Measurements from ENCODE around the gene AGT.
A peak's percentile ranks its signal among the peaks of the same experiment; 100 is the strongest.

AGT gene

DNA sequence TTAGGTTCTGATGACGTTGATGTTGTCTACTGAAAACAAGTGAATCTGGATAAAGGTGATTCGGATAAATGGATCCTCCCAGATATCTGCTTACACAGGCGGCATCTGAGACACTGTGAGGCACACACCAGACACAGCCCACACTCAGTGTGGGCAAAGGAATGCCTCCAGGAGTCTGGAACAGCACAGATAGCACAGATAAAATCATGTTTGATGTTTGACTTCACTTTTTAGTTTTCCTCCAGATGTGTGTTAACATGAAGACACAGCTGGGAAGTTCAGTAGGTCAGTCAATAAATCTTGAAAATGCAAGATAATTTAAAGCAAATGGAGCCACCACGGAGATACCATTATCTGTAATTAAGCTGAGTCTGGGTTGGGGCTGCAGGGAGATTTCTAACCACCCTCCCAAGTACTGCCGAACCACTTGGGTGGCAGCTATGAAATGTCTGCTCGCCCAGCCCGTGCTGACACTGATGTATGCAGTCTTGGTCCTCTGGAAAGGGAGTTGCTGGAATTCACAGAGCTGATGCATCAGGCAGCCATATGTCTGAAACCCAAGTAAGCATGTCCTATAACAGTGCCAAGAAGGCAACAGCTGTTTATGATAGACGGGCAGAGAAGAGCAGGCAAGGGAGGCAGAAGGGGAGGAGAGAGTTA lies 44.9 kb upstream of the AGT start:
- no peak for DNase-seq (ENCODE audit: low spot score)
- Histone ChIP-seq H3K9me3 (ENCODE audit: severe bottlenecking) (no peaks in the 10 kb centered on the region), H3K4me1 (ENCODE audit: insufficient read depth, poor library complexity, severe bottlenecking) (no peaks in the 10 kb centered on the region), H3K4me3 (ENCODE audit: severe bottlenecking) (no peak overlapping the region), H3K27ac (ENCODE audit: poor library complexity, severe bottlenecking) (no peak overlapping the region), H3K27me3 (ENCODE audit: insufficient read depth, poor library complexity, severe bottlenecking) (no peaks in the 10 kb centered on the region), H3K36me3 (ENCODE audit: low read depth) (no peaks in the 10 kb centered on the region)
- ATAC-seq (ENCODE audit: low read depth): no peak
- TF ChIP-seq, protein P1, sequence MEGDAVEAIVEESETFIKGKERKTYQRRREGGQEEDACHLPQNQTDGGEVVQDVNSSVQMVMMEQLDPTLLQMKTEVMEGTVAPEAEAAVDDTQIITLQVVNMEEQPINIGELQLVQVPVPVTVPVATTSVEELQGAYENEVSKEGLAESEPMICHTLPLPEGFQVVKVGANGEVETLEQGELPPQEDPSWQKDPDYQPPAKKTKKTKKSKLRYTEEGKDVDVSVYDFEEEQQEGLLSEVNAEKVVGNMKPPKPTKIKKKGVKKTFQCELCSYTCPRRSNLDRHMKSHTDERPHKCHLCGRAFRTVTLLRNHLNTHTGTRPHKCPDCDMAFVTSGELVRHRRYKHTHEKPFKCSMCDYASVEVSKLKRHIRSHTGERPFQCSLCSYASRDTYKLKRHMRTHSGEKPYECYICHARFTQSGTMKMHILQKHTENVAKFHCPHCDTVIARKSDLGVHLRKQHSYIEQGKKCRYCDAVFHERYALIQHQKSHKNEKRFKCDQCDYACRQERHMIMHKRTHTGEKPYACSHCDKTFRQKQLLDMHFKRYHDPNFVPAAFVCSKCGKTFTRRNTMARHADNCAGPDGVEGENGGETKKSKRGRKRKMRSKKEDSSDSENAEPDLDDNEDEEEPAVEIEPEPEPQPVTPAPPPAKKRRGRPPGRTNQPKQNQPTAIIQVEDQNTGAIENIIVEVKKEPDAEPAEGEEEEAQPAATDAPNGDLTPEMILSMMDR (IDR thresholded peaks at IDR 0.05; ENCODE audit: poor library complexity, severe bottlenecking): no peak

DNA sequence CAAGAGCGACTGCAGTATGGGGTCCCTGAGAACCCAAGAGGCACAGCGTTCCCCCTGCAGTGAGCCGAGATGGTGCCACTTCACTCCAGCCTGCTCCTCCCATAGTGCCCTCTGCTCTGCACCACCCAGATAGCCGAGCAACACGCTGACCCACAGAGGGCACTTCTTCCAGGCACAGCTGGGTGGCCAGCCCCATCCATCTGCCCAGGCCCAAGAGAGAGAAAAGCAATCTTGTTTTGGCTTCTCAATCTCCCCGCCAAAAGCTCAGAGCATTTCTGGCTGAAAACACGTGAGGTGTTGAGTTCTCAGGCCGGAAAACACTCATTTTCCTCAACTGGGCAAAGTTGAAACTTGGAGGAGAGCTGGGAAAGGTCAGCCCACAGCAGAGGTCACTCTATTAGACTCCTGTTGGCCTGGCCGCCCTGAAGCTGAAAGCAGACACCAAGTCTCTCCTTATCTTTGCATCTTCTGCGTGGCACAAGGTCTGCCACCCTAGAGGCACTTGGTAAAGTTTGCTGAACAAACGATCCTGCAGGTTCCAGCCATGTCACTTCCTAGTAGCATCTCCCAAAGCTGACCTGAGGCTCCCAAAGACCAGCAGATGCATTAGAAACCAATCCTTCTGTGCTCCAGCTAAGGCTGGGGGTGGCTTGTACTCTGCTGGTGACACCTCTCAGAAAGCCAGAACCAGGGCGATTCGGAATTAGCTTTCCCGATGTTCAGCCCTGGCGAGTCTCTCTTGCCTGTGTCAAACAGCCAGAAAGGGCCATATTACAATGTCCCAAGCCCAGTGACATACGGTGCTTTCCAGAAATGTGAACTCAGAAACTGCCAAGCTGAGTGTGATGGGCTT lies 44.2 kb upstream of the AGT start:
- H3K27ac ChIP-seq (ENCODE audit: poor library complexity, severe bottlenecking): no peak overlapping the region
- ATAC-seq (ENCODE audit: low read depth) (no peak), DNase-seq (ENCODE audit: low spot score) (no peak)
- H3K36me3 ChIP-seq (ENCODE audit: low read depth): no peaks in the 10 kb centered on the region
- no peaks in the 10 kb centered on the region for H3K4me1 ChIP-seq (ENCODE audit: insufficient read depth, poor library complexity, severe bottlenecking)
- no peaks in the 10 kb centered on the region for H3K9me3 ChIP-seq (ENCODE audit: severe bottlenecking)
- no peaks in the 10 kb centered on the region for H3K27me3 ChIP-seq (ENCODE audit: insufficient read depth, poor library complexity, severe bottlenecking)
- TF ChIP-seq, protein P1 (IDR thresholded peaks at IDR 0.05; ENCODE audit: poor library complexity, severe bottlenecking): no peak
- no peak overlapping the region for H3K4me3 ChIP-seq (ENCODE audit: severe bottlenecking)

DNA sequence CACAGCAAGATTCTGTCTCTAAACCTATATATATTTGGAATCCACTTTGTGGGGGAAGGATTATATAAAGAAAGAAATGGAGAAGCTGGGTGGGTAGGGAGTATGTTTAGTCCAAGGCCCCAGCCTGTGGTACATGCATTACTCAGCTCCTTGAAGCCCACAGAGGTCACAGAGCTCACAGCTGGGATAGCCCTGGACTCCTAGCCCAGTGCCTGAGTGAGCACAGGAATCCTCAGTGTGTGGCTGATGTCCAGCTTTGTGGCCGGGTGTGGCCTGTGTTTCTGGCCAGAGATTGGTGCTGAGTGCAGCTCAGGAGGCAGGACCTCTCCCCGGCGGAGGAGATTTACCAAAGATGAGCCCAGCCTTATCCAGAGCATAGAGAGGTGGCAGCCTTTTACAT lies 40.9 kb upstream of the AGT start:
- H3K4me3 ChIP-seq (ENCODE audit: severe bottlenecking): no peak overlapping the region
- no peak for ATAC-seq (ENCODE audit: low read depth)

DNA sequence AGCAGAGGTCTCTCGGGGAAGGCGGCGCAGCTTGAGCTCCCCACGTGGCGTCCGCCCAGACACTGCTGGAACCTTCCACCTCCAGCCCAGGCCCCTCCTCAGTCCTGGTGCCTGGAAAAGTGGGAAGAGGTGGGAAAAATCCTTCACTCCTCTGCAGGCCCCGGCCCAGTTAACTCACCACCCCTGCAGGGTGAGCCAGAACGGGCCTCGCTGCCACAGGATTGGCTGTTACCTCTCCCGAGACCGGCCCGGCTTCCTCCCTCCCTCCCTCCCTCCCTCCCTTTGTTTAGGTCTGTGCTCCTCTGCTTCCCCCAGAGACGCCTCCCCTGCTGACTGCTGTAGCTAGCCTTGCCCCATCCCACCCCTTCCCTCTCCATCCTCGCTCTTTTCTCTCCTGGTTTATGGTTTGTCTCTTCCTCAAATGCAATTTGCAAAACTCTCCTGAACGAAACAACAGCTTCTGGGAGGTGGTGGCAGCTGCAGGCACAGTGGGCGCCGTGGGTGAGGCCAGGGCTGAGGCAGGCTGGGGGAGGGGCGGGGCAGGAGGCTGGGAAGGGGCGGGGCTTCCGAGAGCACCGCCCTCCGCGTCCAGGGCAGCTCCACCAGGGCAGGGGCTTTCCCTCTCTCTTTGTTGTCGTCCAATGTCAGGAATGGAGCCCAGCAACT lies 39.8 kb upstream of the AGT start:
- DNase-seq (ENCODE audit: low spot score) (no peak), ATAC-seq (ENCODE audit: low read depth) (peak; percentile 35; the same call in 1 of the 3 replicates)
- Histone ChIP-seq H3K27me3 (ENCODE audit: insufficient read depth, poor library complexity, severe bottlenecking) (no peaks in the 10 kb centered on the region), H3K36me3 (ENCODE audit: low read depth) (no peaks in the 10 kb centered on the region), H3K4me1 (ENCODE audit: insufficient read depth, poor library complexity, severe bottlenecking) (peaks cover 3% of the 10 kb centered on the region), H3K9me3 (ENCODE audit: severe bottlenecking) (no peaks in the 10 kb centered on the region), H3K4me3 (ENCODE audit: severe bottlenecking) (no peak overlapping the region), H3K27ac (ENCODE audit: poor library complexity, severe bottlenecking) (no peak overlapping the region)
- TF ChIP-seq, protein P1 (IDR thresholded peaks at IDR 0.05; ENCODE audit: poor library complexity, severe bottlenecking): no peak

More for the DNA sequence above, 40.9 kb upstream of the AGT start:
- no peak for DNase-seq (ENCODE audit: low spot score)
- Histone ChIP-seq H3K27ac (ENCODE audit: poor library complexity, severe bottlenecking) (no peak overlapping the region), H3K27me3 (ENCODE audit: insufficient read depth, poor library complexity, severe bottlenecking) (no peaks in the 10 kb centered on the region), H3K36me3 (ENCODE audit: low read depth) (no peaks in the 10 kb centered on the region), H3K4me1 (ENCODE audit: insufficient read depth, poor library complexity, severe bottlenecking) (peaks cover 3% of the 10 kb centered on the region), H3K9me3 (ENCODE audit: severe bottlenecking) (no peaks in the 10 kb centered on the region)
- TF ChIP-seq, protein P1 (IDR thresholded peaks at IDR 0.05; ENCODE audit: poor library complexity, severe bottlenecking): no peak
